Thyroid gland (tissue), 4 donors: Measurements from ENCODE around the gene UBASH3B.

Experiments used
- POLR2A ChIP-seq, 2 donors: fragments of 450-650 bp; IDR thresholded peaks; one replicate each; pipeline ENCODE4 v1.6.1; 2017; ENCODE audit warnings: antibody characterized with exemption in 2 of 2, mild to moderate bottlenecking in 2 of 2, moderate library complexity in 1 of 2
- TF ChIP-seq, protein P1 (sequence below), 6 experiments: fragments of 200-600 bp in 3 of 6; fragments of 450-650 bp in 3 of 6; sonication (generic) in 3 of 6; IDR thresholded peaks; one replicate each; pipeline ENCODE4 v1.5.1; 2016 to 2019; ENCODE audit warnings: antibody characterized with exemption in 6 of 6, mild to moderate bottlenecking in 2 of 6, inconsistent platforms in 1 of 6, moderate library complexity in 1 of 6

- TF ChIP-seq, protein P1, sequence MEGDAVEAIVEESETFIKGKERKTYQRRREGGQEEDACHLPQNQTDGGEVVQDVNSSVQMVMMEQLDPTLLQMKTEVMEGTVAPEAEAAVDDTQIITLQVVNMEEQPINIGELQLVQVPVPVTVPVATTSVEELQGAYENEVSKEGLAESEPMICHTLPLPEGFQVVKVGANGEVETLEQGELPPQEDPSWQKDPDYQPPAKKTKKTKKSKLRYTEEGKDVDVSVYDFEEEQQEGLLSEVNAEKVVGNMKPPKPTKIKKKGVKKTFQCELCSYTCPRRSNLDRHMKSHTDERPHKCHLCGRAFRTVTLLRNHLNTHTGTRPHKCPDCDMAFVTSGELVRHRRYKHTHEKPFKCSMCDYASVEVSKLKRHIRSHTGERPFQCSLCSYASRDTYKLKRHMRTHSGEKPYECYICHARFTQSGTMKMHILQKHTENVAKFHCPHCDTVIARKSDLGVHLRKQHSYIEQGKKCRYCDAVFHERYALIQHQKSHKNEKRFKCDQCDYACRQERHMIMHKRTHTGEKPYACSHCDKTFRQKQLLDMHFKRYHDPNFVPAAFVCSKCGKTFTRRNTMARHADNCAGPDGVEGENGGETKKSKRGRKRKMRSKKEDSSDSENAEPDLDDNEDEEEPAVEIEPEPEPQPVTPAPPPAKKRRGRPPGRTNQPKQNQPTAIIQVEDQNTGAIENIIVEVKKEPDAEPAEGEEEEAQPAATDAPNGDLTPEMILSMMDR (IDR thresholded peaks at IDR 0.05), result no peak
- no peak for TF ChIP-seq POLR2A (IDR thresholded peaks at IDR 0.05)
Measured at GRCh38 chr11:122695076-122695615, 39.6 kb downstream of the UBASH3B start.
